ENCODE results near the gene NKX1-2.
A peak's percentile ranks its signal among the peaks of the same experiment; 100 is the strongest.

Gene NKX1-2

DNA sequence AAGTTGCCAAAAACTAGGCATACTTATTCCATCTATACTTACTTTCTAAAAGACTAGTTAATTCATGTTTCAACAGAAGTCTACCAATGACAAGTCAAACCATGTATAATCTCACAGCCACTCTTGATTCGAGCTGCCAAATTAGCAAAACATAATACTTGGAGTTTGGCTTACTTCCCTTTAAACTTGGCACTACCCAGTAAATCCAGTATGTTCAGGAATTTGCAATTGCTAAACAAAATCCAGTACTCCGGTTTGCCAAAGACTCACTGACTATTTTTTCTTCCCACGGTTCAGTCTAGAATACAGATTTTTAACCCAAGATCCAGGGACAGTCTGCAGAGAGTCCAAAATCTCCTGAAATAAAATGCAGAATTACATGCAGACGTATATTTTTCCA, 35.8 kb downstream of the NKX1-2 start:
- DNase-seq: no peak

GRCh38 chr10:124409696-124410095, 40.1 kb downstream of the NKX1-2 start:
- no peak for DNase-seq

GRCh38 chr10:124408357-124408756, 41.5 kb downstream of the NKX1-2 start:
- DNase-seq: no peak

- no peak for DNase-seq
These were observed 42.4 kb downstream of the NKX1-2 start for GRCh38 chr10:124407456-124407855.

GRCh38 chr10:124403548-124403947, 46.3 kb downstream of the NKX1-2 start:
- peak; percentile 50 for DNase-seq

DNA sequence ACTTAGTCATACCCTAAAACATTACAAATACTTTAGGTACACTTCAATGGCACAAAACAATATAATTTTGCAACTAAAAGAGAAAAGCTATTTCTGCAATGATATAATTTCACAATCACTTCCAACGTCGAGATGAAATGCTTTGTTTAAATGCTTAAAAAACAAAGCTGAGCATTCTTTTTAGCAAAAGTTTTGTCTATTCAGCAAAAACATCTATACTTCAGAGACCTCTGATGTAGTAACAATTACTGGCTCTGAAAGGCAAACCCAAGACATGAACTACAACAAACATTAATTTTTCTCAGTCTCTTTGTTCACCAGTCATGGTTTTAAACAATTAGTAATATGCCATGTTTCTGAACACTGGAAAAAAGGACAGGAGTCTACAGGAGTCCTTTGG, 47.6 kb downstream of the NKX1-2 start:
- no peak for DNase-seq

GRCh38 chr10:124401633-124402032, 48.2 kb downstream of the NKX1-2 start:
- DNase-seq: no peak

All from NCI-H526 treated with DMSO at 0.1 percent for 48 hours (cell line).